Small intestine (tissue), 7 donors: Measurements from ENCODE around the gene CEP68. TPM values are rescaled to one million over a fixed set of nuclear protein-coding genes. Genes with fewer than 3 reads are reported as not detected.

Experiments used
- DNase-seq, 2 donors: peaks; one replicate each; pipeline versions ENCODE4 v3.0.0 to v3.0.0-alpha.2; 2013
- FAIRE-seq: peaks from 2 replicates; lab custom pipeline; 2012; peaks lifted over from hg19 to GRCh38; lab: Jason Lieb, UNC
- H3K27ac ChIP-seq, 3 donors: one replicate each; pipeline ENCODE4 v1.5.1; 2013; ENCODE audit warnings: low read length in 2 of 3, mild to moderate bottlenecking in 2 of 3, control low read depth in 1 of 3, inconsistent platforms in 1 of 3, low read depth in 1 of 3, moderate library complexity in 1 of 3
- H3K27me3 ChIP-seq, 3 donors: one replicate each; pipeline ENCODE4 v1.6.1; 2013; ENCODE audit warnings: low read length in 3 of 3, inconsistent platforms in 1 of 3; ENCODE audit not compliant: control insufficient read depth in 3 of 3, insufficient read depth in 3 of 3
- H3K36me3 ChIP-seq, 3 donors: one replicate each; pipeline ENCODE4 v1.6.1; 2013; ENCODE audit warnings: low read length in 3 of 3, inconsistent platforms in 1 of 3, low read depth in 1 of 3, mild to moderate bottlenecking in 1 of 3, moderate library complexity in 1 of 3; ENCODE audit not compliant: control insufficient read depth in 3 of 3, insufficient read depth in 2 of 3
- H3K4me1 ChIP-seq, 3 donors: one replicate each; pipeline ENCODE4 v1.6.1; 2013; ENCODE audit warnings: low read length in 2 of 3, inconsistent platforms in 1 of 3, low read depth in 1 of 3, mild to moderate bottlenecking in 1 of 3, moderate library complexity in 1 of 3; ENCODE audit not compliant: control insufficient read depth in 3 of 3, insufficient read depth in 2 of 3
- H3K4me3 ChIP-seq, 3 donors: one replicate each; pipeline ENCODE4 v1.5.1; 2013; ENCODE audit warnings: low read length in 3 of 3, control low read depth in 1 of 3, inconsistent platforms in 1 of 3, low read depth in 1 of 3, mild to moderate bottlenecking in 1 of 3, moderate library complexity in 1 of 3
- H3K9me3 ChIP-seq, 2 donors: one replicate each; pipeline ENCODE4 v1.6.1; 2013; ENCODE audit warnings: low read depth in 1 of 2, low read length in 1 of 2; ENCODE audit not compliant: control insufficient read depth in 2 of 2, insufficient read depth in 1 of 2
- WGBS, 3 donors: extraction: QIAGEN DNeasy Blood & Tissue Kit; methylation state at CpG; one replicate each; pipeline ENCODE4 v1.1.7; 2013; 5-methylcytosine and 5-hydroxymethylcytosine counted together
- polyA plus RNA-seq, 4 donors: library from polyadenylated mRNA; stranded (reverse) in 3 of 4; unstranded in 1 of 4; fragments of 200-250 nt in 3 of 4; fragments of 120-200 nt in 1 of 4; gene quantifications; one replicate each; pipeline versions ENCODE4 v1.2.1 to v1.2.3, GENCODE V29; 2013
- donor health status: healthy with polysubstance abuse.
- donor health status: control.
- donor health status: control.
- donor health status: Bipolar disorder and iron deficiency.
- donor health status: healthy.

CEP68 gene
- polyA plus RNA-seq, 4 donors, result 0.89 to 9.5 (median 4.7) TPM

DNA sequence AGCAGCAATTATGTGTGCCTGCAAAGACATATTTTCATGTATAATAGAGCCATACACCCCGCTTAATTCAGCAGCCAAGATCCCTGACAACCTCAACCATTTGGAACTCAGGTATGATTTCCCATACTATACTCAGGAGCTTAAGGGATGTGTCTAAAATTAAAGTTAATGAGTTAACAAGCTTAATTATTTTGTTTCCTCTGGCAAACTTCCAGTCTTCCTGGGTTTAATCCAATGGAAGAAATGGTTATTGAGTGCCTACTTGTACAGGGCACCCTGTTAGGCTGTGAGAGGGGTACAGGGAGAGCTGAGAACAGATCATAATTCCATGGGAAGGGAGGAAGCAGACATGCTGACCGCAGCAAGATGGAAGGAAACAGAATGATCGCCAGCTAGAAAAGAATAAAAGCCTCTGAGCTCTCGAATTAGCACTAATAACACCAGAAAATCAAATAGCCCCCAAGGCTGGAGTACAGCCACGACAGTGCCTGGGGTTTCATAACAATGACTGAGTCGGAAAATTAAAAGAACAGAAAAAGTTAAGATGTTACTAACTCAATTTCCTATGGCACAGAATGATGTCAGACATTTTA, 20.8 kb upstream of the CEP68 start:
- H3K27ac ChIP-seq, result no peak overlapping the region
- H3K36me3 ChIP-seq, result no peaks in the 10 kb centered on the region
- no peak for DNase-seq
- WGBS, 3 donors, result 77 to 90% (median 79%) methylated on average over 6 of the region's 6 CpGs
- no peaks in the 10 kb centered on the region for H3K27me3 ChIP-seq
- no peak for FAIRE-seq
- no peaks in the 10 kb centered on the region for H3K9me3 ChIP-seq
- H3K4me3 ChIP-seq, result no peak overlapping the region
- peaks cover 0 to 18% (median 4%) of the 10 kb centered on the region in 3 donors for H3K4me1 ChIP-seq

DNA sequence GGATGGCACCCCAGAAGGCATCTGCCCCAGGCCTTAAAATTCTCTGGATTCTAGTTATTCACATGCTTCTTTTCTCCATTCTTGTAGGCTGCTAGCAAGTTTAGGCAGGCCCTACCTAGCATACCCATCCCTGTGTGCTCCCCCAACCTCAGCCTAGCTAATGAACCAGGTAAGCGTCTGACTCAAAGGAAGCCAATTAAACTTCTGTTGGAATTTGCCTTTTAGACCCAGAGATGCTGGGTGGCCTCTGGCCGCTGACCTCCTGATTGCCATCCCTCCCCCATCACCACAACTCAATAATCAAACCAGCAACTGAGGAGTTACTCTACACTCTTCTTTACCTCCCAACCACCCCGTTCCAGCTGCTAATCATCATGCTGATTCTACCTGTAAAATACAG, 19.0 kb upstream of the CEP68 start:
- FAIRE-seq (no peak), DNase-seq (no peak)
- 83 to 87% (median 86%) methylated on average over 3 of the region's 3 CpGs for WGBS, 3 donors
- Histone ChIP-seq H3K4me3 (no peak overlapping the region), H3K27me3 (no peaks in the 10 kb centered on the region), H3K27ac (no peak overlapping the region), H3K4me1 (peaks cover 0 to 5% (median 3%) of the 10 kb centered on the region in 3 donors), H3K9me3 (no peaks in the 10 kb centered on the region), H3K36me3 (peaks cover 0 to under 1% (median 0%) of the 10 kb centered on the region in 3 donors)

DNA sequence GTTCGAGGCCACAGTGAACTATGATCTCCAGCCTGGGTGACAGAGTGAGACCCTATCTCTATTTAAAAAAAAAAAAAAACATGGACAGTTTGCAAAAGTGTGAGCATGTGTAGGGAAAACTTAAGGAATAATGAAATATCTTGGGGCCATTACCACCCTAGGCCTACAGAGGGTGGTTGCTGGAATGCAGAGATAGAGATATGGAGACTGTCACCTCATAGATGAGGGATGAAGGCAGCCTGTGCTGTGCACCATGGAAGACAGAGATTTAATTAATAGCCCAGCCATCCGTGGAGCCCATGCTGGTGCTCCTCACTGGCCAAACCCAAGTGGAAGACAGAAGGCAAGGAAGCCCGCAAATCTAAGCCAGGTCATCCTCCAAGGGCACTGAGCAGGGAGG, 16.6 kb upstream of the CEP68 start:
- Histone ChIP-seq H3K36me3 (peaks cover 0 to 5% (median 0%) of the 10 kb centered on the region in 3 donors), H3K4me1 (no peaks in the 10 kb centered on the region), H3K4me3 (no peak overlapping the region), H3K27ac (no peak overlapping the region), H3K9me3 (peaks cover 0 to 11% of the 10 kb centered on the region in 2 donors), H3K27me3 (no peaks in the 10 kb centered on the region)
- DNase-seq (no peak), FAIRE-seq (no peak)
- WGBS, 3 donors, result 85 to 92% (median 88%) methylated on average over 3 of the region's 3 CpGs

DNA sequence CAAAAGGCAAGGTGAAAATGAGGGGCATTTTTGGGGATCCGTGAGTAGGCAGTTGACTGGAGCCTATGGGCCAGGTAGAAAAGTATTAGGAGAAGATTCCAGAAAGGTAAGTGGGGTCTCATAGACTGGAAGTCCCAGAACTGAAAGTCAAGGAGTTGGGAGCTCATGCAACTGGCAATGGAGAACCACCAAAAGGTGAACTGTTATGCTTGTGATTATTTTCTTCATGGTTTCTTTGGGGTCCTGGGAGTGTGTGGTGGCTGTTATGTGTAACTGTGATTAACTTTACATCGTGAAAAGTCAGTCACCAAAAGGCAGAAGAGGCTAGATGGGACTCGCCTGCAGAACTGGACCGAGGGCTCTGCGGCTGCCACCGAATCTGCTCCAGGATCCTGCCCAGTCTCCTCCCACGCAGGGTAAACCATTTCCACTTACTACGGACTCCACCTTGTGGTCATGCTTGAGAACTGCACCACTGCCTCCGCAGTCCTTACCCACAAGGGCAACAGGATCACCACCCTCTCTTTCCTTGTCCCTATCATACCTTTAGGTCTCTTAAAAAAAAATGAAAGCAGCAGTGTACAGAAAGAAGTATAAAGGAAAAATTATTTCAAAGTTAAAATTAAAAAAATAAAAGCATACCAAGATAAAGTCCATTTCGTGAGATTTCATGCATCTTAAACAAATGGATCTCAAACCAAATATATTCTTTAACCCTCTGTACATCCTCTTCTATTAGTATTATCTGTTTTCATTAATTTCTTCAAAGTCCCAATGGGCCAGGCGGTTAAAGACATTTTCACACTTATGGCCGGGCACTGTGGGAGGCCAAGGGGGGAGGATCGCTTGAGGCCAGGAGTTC, 15.6 kb upstream of the CEP68 start:
- no peak for FAIRE-seq

DNA sequence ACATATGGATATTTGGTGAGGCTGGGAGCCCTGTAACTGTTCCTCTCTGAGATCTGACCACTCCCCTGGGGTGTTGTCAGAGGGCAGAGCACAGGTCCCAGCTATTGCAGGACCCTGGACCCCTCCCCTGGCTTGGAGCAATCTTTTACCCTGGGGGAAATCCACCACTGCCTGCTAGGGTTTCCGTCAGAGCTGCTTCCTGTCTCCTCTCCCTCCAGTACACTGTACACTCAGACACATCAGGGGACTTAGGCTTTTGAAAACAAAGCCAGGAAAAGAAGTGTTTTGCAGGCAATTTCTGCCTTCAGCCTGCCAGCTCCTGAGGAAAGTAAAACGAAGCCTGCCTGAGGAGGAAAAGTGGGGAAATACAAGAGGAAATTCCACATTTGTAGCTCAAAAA, 13.2 kb upstream of the CEP68 start:
- DNase-seq (no peak), FAIRE-seq (no peak)
- Histone ChIP-seq H3K9me3 (peaks cover 0 to 18% of the 10 kb centered on the region in 2 donors), H3K27me3 (no peaks in the 10 kb centered on the region), H3K36me3 (peaks cover 0 to 7% (median 2%) of the 10 kb centered on the region in 3 donors), H3K4me1 (no peaks in the 10 kb centered on the region), H3K27ac (peak overlapping the region in 1 of 3 donors; percentile 17), H3K4me3 (no peak overlapping the region)
- 66 to 99% (median 88%) methylated on average over 2 of the region's 2 CpGs for WGBS, 3 donors

More for the DNA sequence above, 15.6 kb upstream of the CEP68 start:
- no peaks in the 10 kb centered on the region for H3K4me1 ChIP-seq
- no peaks in the 10 kb centered on the region for H3K27me3 ChIP-seq
- peaks cover 0 to 5% (median 2%) of the 10 kb centered on the region in 3 donors for H3K36me3 ChIP-seq
- no peak overlapping the region for H3K27ac ChIP-seq
- no peak overlapping the region for H3K4me3 ChIP-seq
- peaks cover 0 to 15% of the 10 kb centered on the region in 2 donors for H3K9me3 ChIP-seq
- 29 to 30% (median 30%) methylated on average over 13 of the region's 13 CpGs for WGBS, 3 donors
- peak; percentile 83 to 85 for DNase-seq

DNA sequence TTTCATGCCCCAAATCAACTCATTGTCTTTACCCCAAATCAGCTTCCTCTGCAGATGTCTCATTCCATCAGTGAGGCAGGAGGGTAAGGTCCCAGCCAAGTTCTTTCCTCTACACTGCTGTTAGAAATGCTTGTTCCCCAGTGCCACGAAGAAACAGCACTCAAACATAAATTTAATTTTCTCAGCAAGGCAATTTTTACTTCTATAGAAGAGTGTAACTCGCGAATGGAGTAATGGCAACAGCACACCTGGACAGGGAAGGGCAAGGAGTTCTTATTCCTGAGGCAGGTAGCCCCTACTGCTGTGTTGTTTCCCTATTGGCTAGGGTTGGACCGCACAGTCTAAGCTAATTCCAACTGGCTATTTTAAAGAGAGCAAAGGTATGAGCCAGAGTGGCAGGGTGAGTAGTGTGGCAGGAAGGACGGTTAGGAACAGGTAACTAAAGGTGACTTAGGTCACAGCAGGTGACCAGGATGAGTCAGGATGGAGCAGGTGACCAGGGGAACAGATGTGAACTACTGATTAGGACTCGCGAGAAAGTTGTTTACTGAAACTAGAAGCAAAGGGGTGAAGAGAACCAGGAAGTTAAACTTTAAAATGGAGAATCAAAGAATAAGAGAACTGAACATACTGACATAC, 12.0 kb upstream of the CEP68 start:
- Histone ChIP-seq H3K27me3 (no peaks in the 10 kb centered on the region), H3K36me3 (peaks cover 0 to 8% (median 2%) of the 10 kb centered on the region in 3 donors), H3K4me1 (no peaks in the 10 kb centered on the region), H3K4me3 (no peak overlapping the region), H3K9me3 (peaks cover 0 to 23% of the 10 kb centered on the region in 2 donors), H3K27ac (no peak overlapping the region)
- 84 to 87% (median 87%) methylated on average over 7 of the region's 7 CpGs for WGBS, 3 donors
- FAIRE-seq (no peak), DNase-seq (no peak)

DNA sequence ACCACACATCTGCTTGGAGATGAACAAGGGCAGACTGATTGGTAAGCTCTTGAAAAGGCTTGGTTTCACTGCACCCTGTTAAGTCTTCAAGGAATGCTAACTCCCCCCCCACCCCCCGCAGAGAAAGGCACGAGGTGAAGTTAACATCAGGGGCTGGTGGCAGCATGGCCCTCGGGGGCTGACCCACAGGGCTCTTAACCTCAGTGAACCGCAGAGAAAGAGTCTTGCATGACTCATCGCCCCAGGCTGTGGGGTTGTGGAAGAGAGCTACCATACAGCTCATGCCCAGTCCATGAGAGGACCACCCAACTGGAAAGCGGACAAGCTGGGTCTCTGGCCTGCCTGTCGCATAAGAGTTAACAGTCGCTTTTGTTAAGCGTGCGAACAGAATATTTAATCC, 10.6 kb upstream of the CEP68 start:
- Histone ChIP-seq H3K4me3 (no peak overlapping the region), H3K27ac (no peak overlapping the region), H3K9me3 (peaks cover 0 to 23% of the 10 kb centered on the region in 2 donors), H3K27me3 (no peaks in the 10 kb centered on the region), H3K36me3 (peaks cover 0 to 8% (median 2%) of the 10 kb centered on the region in 3 donors), H3K4me1 (no peaks in the 10 kb centered on the region)
- FAIRE-seq (no peak), DNase-seq (no peak)
- 67 to 90% (median 89%) methylated on average over 10 of the region's 10 CpGs for WGBS, 3 donors

DNA sequence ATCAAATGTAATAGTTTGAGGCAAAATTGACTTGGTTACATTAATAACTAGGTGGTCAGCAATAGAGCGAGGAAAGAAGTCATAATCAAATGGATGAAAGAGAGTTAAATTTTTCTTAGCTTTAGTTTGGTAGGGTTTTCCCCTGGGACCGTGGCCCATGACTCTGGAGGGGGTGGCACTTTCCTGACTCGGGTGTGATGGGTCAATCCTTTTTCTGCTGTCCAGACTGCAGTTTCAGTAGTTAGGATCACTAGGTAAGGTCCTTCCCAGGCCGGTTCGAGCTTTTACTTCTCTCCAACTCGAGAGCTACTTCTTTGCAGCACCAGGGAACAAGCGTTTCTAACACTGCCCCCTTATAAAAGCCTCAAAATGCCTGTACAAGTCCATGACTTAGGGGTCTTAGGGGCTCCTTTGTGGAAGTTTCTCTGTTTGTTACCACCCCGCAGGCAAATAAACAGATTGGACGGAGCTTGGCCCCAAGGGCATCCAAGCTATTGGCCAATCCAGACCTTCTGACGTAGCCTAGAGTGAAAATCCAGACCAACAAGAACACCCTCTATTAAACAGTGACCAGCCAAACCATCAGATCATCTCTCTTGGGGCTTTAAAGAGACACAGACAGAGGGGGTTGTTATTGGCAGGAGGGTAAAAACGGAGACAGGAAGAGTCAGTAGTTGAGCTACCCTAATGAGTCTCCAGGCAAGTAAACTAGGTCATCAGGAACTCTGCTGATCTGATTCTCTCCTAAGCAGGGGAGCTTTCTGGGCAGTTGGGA, 9.4 kb upstream of the CEP68 start:
- no peak for DNase-seq
- Histone ChIP-seq H3K36me3 (peaks cover 0 to 8% (median 2%) of the 10 kb centered on the region in 3 donors), H3K4me3 (no peak overlapping the region), H3K27me3 (no peaks in the 10 kb centered on the region), H3K4me1 (no peaks in the 10 kb centered on the region), H3K9me3 (peaks cover 0 to 25% of the 10 kb centered on the region in 2 donors), H3K27ac (no peak overlapping the region)
- WGBS, 3 donors, result 79 to 90% (median 87%) methylated on average over 11 of the region's 11 CpGs
- no peak for FAIRE-seq
